ENCODE results near the gene CLEC2A. TPM values are rescaled to one million over a fixed set of nuclear protein-coding genes. Genes with fewer than 3 reads are reported as not detected.
"Not testable (repeated sequence)": the region's sequence is repeated elsewhere in the genome, so short reads cannot be mapped to it uniquely, and the experiment has no call there.

The CLEC2A gene
- total and polyA plus RNA-seq, 3 donors from 2014 or later, result not detected

DNA sequence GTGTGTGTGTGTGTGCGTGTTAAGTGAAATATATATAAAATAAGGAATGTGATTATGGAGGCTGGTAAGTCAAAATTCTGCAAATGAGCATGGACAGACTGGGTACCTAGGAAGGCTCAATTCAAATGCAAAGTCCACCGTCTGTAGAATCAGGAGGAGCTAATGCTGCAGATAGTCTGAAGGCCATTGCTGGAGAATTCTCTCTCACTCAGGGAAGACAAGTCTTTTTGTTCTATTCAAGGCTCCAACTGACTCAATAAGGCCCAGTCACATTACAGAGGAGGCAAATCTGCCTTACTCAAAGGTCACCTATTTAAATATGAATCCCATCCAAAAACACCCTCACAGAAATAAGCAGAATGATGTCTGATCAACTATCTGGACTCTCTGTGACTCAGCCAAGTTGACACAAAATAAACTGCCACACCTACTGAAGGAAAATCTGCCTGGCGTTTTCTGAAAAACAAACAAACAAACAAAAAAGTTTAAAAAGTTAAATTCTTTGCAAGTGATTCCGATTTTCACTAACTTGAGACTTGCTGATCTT lies 51.6 kb downstream of the CLEC2A start:
- intact Hi-C loops (cut with DNase I; ENCODE audit: low total_unique reads), result no loop called here
- Histone ChIP-seq H3K4me1 (no peaks in the 10 kb centered on the region), H3K36me3 (ENCODE audit: low read depth, missing control alignments) (no peaks in the 10 kb centered on the region), H3K27me3 (no peaks in the 10 kb centered on the region), H3K9me3 (no peaks in the 10 kb centered on the region), H3K4me3 (no peak overlapping the region), H3K27ac (no peak overlapping the region)
- 76 to 82% methylated on average over 4 of the region's 4 CpGs for WGBS, 2 donors
- DNase-seq, result no peak
- TF ChIP-seq, protein P1, sequence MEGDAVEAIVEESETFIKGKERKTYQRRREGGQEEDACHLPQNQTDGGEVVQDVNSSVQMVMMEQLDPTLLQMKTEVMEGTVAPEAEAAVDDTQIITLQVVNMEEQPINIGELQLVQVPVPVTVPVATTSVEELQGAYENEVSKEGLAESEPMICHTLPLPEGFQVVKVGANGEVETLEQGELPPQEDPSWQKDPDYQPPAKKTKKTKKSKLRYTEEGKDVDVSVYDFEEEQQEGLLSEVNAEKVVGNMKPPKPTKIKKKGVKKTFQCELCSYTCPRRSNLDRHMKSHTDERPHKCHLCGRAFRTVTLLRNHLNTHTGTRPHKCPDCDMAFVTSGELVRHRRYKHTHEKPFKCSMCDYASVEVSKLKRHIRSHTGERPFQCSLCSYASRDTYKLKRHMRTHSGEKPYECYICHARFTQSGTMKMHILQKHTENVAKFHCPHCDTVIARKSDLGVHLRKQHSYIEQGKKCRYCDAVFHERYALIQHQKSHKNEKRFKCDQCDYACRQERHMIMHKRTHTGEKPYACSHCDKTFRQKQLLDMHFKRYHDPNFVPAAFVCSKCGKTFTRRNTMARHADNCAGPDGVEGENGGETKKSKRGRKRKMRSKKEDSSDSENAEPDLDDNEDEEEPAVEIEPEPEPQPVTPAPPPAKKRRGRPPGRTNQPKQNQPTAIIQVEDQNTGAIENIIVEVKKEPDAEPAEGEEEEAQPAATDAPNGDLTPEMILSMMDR (IDR thresholded peaks at IDR 0.05), result no peak
- TF ChIP-seq POLR2A (IDR thresholded peaks at IDR 0.05), result no peak

DNA sequence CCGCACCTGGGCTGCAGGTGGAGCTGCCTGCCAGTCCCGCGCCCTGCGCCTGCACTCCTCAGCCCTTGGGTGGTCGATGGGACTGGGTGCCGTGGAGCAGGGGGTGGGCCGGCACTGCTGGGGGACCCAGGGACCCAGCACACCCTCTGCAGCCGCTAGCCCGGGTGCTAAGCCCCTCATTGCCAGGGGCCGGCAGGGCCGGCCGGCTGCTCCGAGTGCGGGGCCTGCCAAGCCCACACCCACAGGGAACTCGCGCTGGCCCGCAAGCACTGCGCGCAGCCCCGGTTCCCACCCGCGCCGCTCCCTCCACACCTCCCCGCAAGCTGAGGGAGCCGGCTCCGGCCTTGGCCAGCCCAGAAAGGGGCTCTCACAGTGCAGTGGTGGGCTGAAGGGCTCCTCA lies 56.0 kb downstream of the CLEC2A start:
- H3K36me3 ChIP-seq (ENCODE audit: low read depth, missing control alignments); H3K4me1 ChIP-seq; H3K27ac ChIP-seq; H3K9me3 ChIP-seq; DNase-seq; H3K27me3 ChIP-seq; intact Hi-C loops (cut with DNase I; ENCODE audit: low total_unique reads): not testable (repeated sequence)
- H3K4me3 ChIP-seq, result peak overlapping the region in 1 of 2 donors; percentile 44
- 75 to 82% methylated on average over 7 to 19 of the region's 26 CpGs for WGBS, 2 donors

DNA sequence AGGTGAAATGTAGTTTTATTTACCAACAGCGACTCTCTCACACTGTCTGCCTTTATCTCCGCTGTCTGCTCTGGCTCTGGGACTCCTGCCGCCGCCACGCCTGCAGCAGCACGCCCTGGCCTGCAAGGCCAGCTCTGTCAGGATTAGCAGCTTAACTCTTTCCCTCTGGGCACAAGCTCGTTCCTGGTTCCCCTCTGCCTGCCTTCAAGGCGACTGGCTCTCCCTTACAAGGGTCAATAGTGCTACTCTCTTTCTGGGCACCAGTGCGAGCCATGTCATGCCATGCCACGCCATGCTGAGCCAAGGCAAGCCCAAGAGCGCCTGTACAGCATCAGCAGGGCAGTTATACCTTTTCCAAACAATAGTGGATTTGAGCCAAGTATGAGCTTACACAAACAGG lies 59.4 kb downstream of the CLEC2A start:
- TF ChIP-seq, protein P1 (IDR thresholded peaks at IDR 0.05), result no peak
- TF ChIP-seq POLR2A (IDR thresholded peaks at IDR 0.05), result no peak
- Histone ChIP-seq H3K4me1 (peaks cover 6% of the 10 kb centered on the region), H3K9me3 (no peaks in the 10 kb centered on the region), H3K27me3 (no peaks in the 10 kb centered on the region), H3K4me3 (no peak overlapping the region), H3K27ac (no peak overlapping the region), H3K36me3 (ENCODE audit: low read depth, missing control alignments) (no peaks in the 10 kb centered on the region)
- WGBS, 2 donors, result 65 to 81% methylated on average over 5 to 11 of the region's 11 CpGs
- no peak for DNase-seq
- intact Hi-C loops (cut with DNase I; ENCODE audit: low total_unique reads), result no loop called here

DNA sequence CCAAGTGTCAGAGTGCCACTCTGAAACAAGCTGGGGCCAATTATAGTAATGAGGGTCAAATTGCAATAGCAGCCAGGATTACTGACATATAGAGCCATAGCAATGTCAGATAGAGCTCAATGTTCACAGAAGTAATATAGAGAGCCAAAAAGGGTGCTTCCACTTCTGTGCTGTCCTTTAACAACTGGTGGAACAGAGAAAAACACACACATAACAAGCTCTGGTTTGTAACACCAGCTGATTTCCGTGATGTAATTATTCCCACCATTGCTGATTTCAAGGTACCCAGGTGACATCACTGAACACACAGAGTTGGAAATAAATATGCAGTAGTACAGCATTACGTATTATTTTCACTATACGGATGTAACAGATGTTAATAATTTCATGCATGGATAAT lies 60.0 kb downstream of the CLEC2A start:
- peak overlapping the region in 1 of 2 donors; percentile 28 for H3K27ac ChIP-seq
- H3K9me3 ChIP-seq, result no peaks in the 10 kb centered on the region
- no peak for DNase-seq
- H3K27me3 ChIP-seq, result no peaks in the 10 kb centered on the region
- no peaks in the 10 kb centered on the region for H3K36me3 ChIP-seq (ENCODE audit: low read depth, missing control alignments)
- no peak overlapping the region for H3K4me3 ChIP-seq
- TF ChIP-seq, protein P1 (IDR thresholded peaks at IDR 0.05), result no peak
- no peak for TF ChIP-seq POLR2A (IDR thresholded peaks at IDR 0.05)
- WGBS, 2 donors, result 78 to 89% methylated on average over 3 of the region's 3 CpGs
- intact Hi-C loops (cut with DNase I; ENCODE audit: low total_unique reads), result no loop called here
- peaks cover 6% of the 10 kb centered on the region for H3K4me1 ChIP-seq

DNA sequence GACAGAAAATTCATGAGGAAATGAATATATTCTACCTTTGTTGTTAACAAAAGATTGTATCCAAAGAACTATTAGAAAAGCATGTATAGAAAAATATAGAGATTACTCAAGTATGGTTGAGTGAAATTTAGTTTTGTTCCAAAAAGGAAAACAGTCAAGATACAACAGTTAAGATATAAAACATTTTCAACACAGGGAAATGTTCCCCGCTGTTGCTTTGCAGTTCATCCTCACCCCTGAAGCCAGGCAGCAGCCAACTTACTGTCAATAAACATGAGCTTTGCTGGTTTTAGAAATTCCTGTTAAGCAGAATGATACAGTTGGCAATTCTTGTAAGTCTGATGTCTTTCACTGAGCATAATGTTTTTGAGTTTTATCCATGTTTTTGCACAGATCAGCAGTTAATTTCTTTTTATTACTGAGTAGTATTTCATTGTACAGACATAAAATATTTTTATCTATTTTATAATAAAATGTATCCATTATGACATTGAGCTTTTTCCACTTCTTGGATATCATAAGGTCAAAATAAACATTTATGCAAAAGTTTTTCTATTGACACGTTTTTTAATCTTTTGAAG lies 61.8 kb downstream of the CLEC2A start:
- H3K4me1 ChIP-seq, result peaks cover 6% of the 10 kb centered on the region
- intact Hi-C loops (cut with DNase I; ENCODE audit: low total_unique reads), result no loop called here
- peak overlapping the region; percentile 24 to 51 for H3K4me3 ChIP-seq
- no peaks in the 10 kb centered on the region for H3K9me3 ChIP-seq
- peak overlapping the region; percentile 85 to 87 for H3K27ac ChIP-seq
- H3K36me3 ChIP-seq (ENCODE audit: low read depth, missing control alignments), result no peaks in the 10 kb centered on the region
- peak; percentile 40 for DNase-seq
- 55 to 59% methylated on average over 2 of the region's 2 CpGs for WGBS, 2 donors
- H3K27me3 ChIP-seq, result no peaks in the 10 kb centered on the region
- TF ChIP-seq POLR2A (IDR thresholded peaks at IDR 0.05), result no peak
- TF ChIP-seq, protein P1 (IDR thresholded peaks at IDR 0.05), result no peak
